ENCODE data around the gene GHRL. TPM values are rescaled to one million over a fixed set of nuclear protein-coding genes. Genes with fewer than 3 reads are reported as not detected.

Gene GHRL
- total RNA-seq, 1 experiment from 2014 or later, result not detected

DNA sequence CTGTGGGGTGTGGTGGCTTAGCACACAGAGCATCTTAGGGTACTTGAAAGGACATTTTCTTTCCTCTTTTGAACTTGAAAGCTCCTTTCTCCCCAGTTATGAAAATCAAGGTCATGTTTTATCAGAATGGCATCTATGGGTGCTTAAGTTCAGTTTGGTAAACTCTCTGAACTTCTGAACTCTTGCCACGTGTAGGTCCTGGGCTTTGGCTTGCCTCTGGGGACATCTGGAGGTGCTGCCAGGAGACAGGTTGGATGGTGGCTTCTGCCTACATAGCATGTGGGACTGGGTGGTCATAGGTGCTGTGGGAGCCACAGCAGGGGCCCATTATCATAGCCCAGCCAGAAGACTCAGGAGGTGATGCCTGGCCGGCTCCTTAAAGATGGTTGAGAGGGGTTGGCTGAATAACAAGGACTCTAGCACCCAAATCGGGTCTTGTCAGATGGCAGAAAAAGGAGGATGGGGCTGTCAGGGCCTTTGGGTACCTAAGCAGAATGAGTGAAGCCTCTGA is 15.6 kb downstream of the GHRL start (continued):
- TF ChIP-seq, protein P1, sequence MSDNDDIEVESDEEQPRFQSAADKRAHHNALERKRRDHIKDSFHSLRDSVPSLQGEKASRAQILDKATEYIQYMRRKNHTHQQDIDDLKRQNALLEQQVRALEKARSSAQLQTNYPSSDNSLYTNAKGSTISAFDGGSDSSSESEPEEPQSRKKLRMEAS (IDR thresholded peaks at IDR 0.05), result no peak
- no peak for TF ChIP-seq FOSL1 (IDR thresholded peaks at IDR 0.05; ENCODE audit: low read depth)
- TF ChIP-seq EGR1 (IDR thresholded peaks at IDR 0.05; ENCODE audit: low read depth), result no peak

DNA sequence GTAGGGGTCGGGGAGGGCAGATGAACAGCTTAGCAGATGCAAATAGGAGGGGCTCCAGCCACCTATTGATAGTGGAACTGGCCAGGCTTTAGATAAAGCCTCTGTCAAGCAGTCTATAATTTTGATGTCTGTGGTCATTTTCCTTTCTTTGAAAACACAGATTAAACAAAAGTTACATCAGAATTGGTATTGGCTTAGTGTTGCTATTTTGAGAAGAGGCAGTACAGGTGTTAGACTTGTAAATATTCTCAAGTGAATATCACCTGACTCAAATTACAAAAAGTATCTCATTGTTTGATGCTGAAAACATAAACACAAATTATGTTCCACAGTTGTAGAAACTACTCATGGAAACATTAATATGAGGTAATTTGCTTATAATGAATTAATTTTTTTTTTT is 18.1 kb downstream of the GHRL start:
- RAD21 ChIA-PET (ENCODE audit: low non-redundant PET in 1 of 2, low total read pairs in 2 of 2, uncharacterized antibody in 2 of 2, unreplicated experiment in 2 of 2), result no interaction called here
- H3K4me3 ChIP-seq (replicated peaks in 1 of 2; ENCODE audit: low read depth in 1 of 2, low read length in 2 of 2), result no peak overlapping the region
- no peak overlapping the region for H2AFZ ChIP-seq (ENCODE audit: low read depth, low read length, poor library complexity, severe bottlenecking)
- CTCF ChIA-PET, result interaction anchor here (1.6 kb wide), 1 partner anchor 11 kb away, joined by 4 read pairs; no protein-coding TSS in a partner anchor
- H3K79me2 ChIP-seq (ENCODE audit: insufficient read depth, low read length), result peaks cover 79% of the 10 kb centered on the region
- TF ChIP-seq EZH2 (IDR thresholded peaks at IDR 0.05), result no peak
- TF ChIP-seq ELF1 (IDR thresholded peaks at IDR 0.05; ENCODE audit: borderline replicate concordance, low read depth), result no peak
- no peak for TF ChIP-seq POLR2A (IDR thresholded peaks at IDR 0.05; ENCODE audit: borderline replicate concordance, extremely low read depth, insufficient read depth, insufficient read length)
- TF ChIP-seq, protein P1 (IDR thresholded peaks at IDR 0.05), result no peak
- TF ChIP-seq POLR2AphosphoS5 (IDR thresholded peaks at IDR 0.05; ENCODE audit: low read depth, low read length), result no peak
- no peak for TF ChIP-seq CEBPB (IDR thresholded peaks at IDR 0.05; ENCODE audit: low read depth)
- TF ChIP-seq FOSL1 (IDR thresholded peaks at IDR 0.05; ENCODE audit: low read depth), result no peak
- no TSS peak for BruUV-seq (replicated peaks)
- no peak for ATAC-seq
- intact Hi-C loops (cut with micrococcal nuclease), result no loop called here
- POLR2A ChIA-PET, result no interaction called here
- H3K27ac ChIP-seq (ENCODE audit: low read depth, low read length), result no peak overlapping the region
- peaks cover 13 to 36% of the 10 kb centered on the region in 2 experiments for H3K36me3 ChIP-seq (ENCODE audit: control insufficient read depth in 1 of 2, insufficient read depth in 2 of 2, low read length in 2 of 2)
- no peak for DNase-seq (ENCODE audit: low read depth, low spot score)
- no peaks in the 10 kb centered on the region for H3K27me3 ChIP-seq (ENCODE audit: insufficient read depth, low read length)
- H3K4me1 ChIP-seq (ENCODE audit: control insufficient read depth in 1 of 2, insufficient read depth in 2 of 2, low read length in 2 of 2), result no peaks in the 10 kb centered on the region
- no peaks in the 10 kb centered on the region for H4K20me1 ChIP-seq (ENCODE audit: insufficient read depth)
- no peak overlapping the region for H3K9ac ChIP-seq (ENCODE audit: low read length)
- no peaks in the 10 kb centered on the region for H3K9me2 ChIP-seq (ENCODE audit: insufficient read depth)
- H3K9me3 ChIP-seq (ENCODE audit: control insufficient read depth in 1 of 2, insufficient read depth in 1 of 2, low read depth in 1 of 2, low read length in 2 of 2), result no peaks in the 10 kb centered on the region
- H3K4me2 ChIP-seq (ENCODE audit: low read length), result no peak overlapping the region

Measured in HCT116 (cell line).